Measurements from ENCODE around the gene BCAR3.

The BCAR3 gene

DNA sequence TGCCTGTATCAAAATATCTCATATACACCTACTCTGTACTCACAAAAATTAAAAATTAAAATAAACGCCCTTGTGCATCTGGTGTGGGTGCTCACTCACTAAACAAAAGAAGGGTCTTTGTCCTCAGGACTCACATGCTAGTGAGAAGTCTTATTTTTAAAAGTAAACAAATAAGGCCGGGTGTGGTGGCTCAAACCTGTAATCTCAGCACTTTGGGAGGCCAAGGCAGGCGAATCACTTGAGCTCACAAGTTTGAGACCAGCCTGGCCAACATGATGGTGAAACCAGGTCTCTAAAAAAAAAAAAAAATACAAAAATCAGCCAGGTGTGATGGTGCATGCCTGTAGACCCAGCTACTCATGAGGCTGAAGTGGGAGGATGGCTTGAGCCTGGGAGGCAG, 51.5 kb downstream of the BCAR3 start:
- Histone ChIP-seq H3K4me1 (ENCODE audit: control insufficient read depth, insufficient read depth, low read length) (0 out of 2 replicates have a peak, but pooled peaks cover 2% of the 10 kb centered on the region), H3K4me3 (ENCODE audit: low read depth, low read length) (no peak overlapping the region), H3K27ac (ENCODE audit: extremely low read depth, low read depth, low read length) (no peak overlapping the region), H3K36me3 (ENCODE audit: control insufficient read depth in 2 of 2, insufficient read depth in 1 of 2, low read length in 2 of 2) (no peaks in the 10 kb centered on the region), H3K9me3 (ENCODE audit: control insufficient read depth, insufficient read depth, low read depth, low read length) (no peaks in the 10 kb centered on the region)
- ChIA-PET POLR2A (interaction anchor here (2.2 kb wide), 1 partner anchor 184 kb away, joined by 12 read pairs; no protein-coding TSS in a partner anchor), CTCF (interaction anchor here (0.6 to 9.9 kb wide), 18 partner anchors 9 to 326 kb away, joined by 3 to 309 read pairs (median 7); no protein-coding TSS in a partner anchor)
- TF ChIP-seq ZNF837 (tag by site-specific recombination; IDR thresholded peaks at IDR 0.05) (no peak), GLI2 (tag by site-specific recombination; IDR thresholded peaks at IDR 0.05; ENCODE audit: borderline replicate concordance, low read depth) (no peak)

GRCh38 chr1:93629101-93630059, 52.3 kb downstream of the BCAR3 start:
- H3K4me3 ChIP-seq (ENCODE audit: low read depth, low read length) = no peak overlapping the region
- CTCF ChIA-PET = interaction anchor here (0.6 to 9.9 kb wide), 57 partner anchors 10 to 707 kb away, joined by 3 to 309 read pairs (median 4); partner anchors contain the start of genes DNTTIP2 and FNBP1L
- H3K27ac ChIP-seq (ENCODE audit: extremely low read depth, low read depth, low read length) = no peak overlapping the region
- H3K4me1 ChIP-seq (ENCODE audit: control insufficient read depth, insufficient read depth, low read length) = 0 out of 2 replicates have a peak, but pooled peaks cover 2% of the 10 kb centered on the region
- H3K36me3 ChIP-seq (ENCODE audit: control insufficient read depth in 2 of 2, insufficient read depth in 1 of 2, low read length in 2 of 2) = no peaks in the 10 kb centered on the region
- H3K9me3 ChIP-seq (ENCODE audit: control insufficient read depth, insufficient read depth, low read depth, low read length) = no peaks in the 10 kb centered on the region
- POLR2A ChIA-PET = interaction anchor here (0.7 to 2.2 kb wide), 3 partner anchors 185 to 217 kb away, joined by 3 to 12 read pairs (median 6); no protein-coding TSS in a partner anchor
- no peak for TF ChIP-seq ZBTB7A (tag by site-specific recombination; IDR thresholded peaks at IDR 0.05; ENCODE audit: low read depth)
- TF ChIP-seq IKZF3 (tag by site-specific recombination; IDR thresholded peaks at IDR 0.05) = no peak
- TF ChIP-seq ZNF560 (tag by site-specific recombination; IDR thresholded peaks at IDR 0.05; ENCODE audit: borderline replicate concordance) = no peak
- no peak for TF ChIP-seq ZNF266 (tag by site-specific recombination; IDR thresholded peaks at IDR 0.05; ENCODE audit: low read depth)
- no peak for TF ChIP-seq ZNF133 (tag by site-specific recombination; IDR thresholded peaks at IDR 0.05)
- TF ChIP-seq ZNF449 (tag by site-specific recombination; IDR thresholded peaks at IDR 0.05) = no peak
- no peak for TF ChIP-seq ZNF530 (tag by site-specific recombination; IDR thresholded peaks at IDR 0.05; ENCODE audit: low read depth)
- 0 out of 2 replicates have a peak, but pooled peaks have one; percentile 17 for TF ChIP-seq CTCF (tag by site-specific recombination; IDR thresholded peaks at IDR 0.05)
- peak; percentile 75 for TF ChIP-seq ZNF654 (tag by site-specific recombination; IDR thresholded peaks at IDR 0.05; ENCODE audit: low read depth)
- no peak for TF ChIP-seq ZNF585B (tag by site-specific recombination; IDR thresholded peaks at IDR 0.05)
- TF ChIP-seq, protein P1, sequence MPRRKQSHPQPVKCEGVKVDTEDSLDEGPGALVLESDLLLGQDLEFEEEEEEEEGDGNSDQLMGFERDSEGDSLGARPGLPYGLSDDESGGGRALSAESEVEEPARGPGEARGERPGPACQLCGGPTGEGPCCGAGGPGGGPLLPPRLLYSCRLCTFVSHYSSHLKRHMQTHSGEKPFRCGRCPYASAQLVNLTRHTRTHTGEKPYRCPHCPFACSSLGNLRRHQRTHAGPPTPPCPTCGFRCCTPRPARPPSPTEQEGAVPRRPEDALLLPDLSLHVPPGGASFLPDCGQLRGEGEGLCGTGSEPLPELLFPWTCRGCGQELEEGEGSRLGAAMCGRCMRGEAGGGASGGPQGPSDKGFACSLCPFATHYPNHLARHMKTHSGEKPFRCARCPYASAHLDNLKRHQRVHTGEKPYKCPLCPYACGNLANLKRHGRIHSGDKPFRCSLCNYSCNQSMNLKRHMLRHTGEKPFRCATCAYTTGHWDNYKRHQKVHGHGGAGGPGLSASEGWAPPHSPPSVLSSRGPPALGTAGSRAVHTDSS (tag by site-specific recombination; IDR thresholded peaks at IDR 0.05) = 0 out of 2 replicates have a peak, but pooled peaks have one; percentile 22
- TF ChIP-seq ZNF112 (tag by site-specific recombination; IDR thresholded peaks at IDR 0.05) = no peak
- TF ChIP-seq ZNF362 (tag by site-specific recombination; IDR thresholded peaks at IDR 0.05) = no peak
- no peak for TF ChIP-seq SP2 (tag by site-specific recombination; IDR thresholded peaks at IDR 0.05)
- TF ChIP-seq, protein P2, sequence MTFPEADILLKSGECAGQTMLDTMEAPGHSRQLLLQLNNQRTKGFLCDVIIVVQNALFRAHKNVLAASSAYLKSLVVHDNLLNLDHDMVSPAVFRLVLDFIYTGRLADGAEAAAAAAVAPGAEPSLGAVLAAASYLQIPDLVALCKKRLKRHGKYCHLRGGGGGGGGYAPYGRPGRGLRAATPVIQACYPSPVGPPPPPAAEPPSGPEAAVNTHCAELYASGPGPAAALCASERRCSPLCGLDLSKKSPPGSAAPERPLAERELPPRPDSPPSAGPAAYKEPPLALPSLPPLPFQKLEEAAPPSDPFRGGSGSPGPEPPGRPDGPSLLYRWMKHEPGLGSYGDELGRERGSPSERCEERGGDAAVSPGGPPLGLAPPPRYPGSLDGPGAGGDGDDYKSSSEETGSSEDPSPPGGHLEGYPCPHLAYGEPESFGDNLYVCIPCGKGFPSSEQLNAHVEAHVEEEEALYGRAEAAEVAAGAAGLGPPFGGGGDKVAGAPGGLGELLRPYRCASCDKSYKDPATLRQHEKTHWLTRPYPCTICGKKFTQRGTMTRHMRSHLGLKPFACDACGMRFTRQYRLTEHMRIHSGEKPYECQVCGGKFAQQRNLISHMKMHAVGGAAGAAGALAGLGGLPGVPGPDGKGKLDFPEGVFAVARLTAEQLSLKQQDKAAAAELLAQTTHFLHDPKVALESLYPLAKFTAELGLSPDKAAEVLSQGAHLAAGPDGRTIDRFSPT (tag by site-specific recombination; IDR thresholded peaks at IDR 0.05) = no peak
- TF ChIP-seq ZNF169 (tag by site-specific recombination; IDR thresholded peaks at IDR 0.05) = no peak
- no peak for TF ChIP-seq GLI2 (tag by site-specific recombination; IDR thresholded peaks at IDR 0.05; ENCODE audit: borderline replicate concordance, low read depth)
- no peak for TF ChIP-seq PBX3 (CRISPR knock-in tag; IDR thresholded peaks at IDR 0.05)
- no peak for TF ChIP-seq WT1 (tag by site-specific recombination; IDR thresholded peaks at IDR 0.05)
